Measurements from ENCODE around the gene CHST11.
A peak's percentile ranks its signal among the peaks of the same experiment; 100 is the strongest.

The CHST11 gene

GRCh38 chr12:104695453-104696148 lies 238.9 kb downstream of the CHST11 start (continued):
- TF ChIP-seq ZBTB26 (tag by site-specific recombination; optimal IDR thresholded peaks at IDR 0.05) (no peak), ZNF561 (tag by site-specific recombination; IDR thresholded peaks at IDR 0.05; ENCODE audit: borderline replicate concordance) (peak; percentile 60; the same call in 1 of the 2 replicates), ZNF843 (tag by site-specific recombination; IDR thresholded peaks at IDR 0.05) (0 out of 2 replicates have a peak, but pooled peaks have one; percentile 26), ZNF629 (tag by site-specific recombination; IDR thresholded peaks at IDR 0.05) (peak; percentile 65; the same call in 1 of the 2 replicates), PRDM10 (tag by site-specific recombination; IDR thresholded peaks at IDR 0.05) (peak; percentile 57), ZNF292 (tag by site-specific recombination; IDR thresholded peaks at IDR 0.05; ENCODE audit: borderline replicate concordance, low read depth) (no peak), ZIC2 (tag by site-specific recombination; IDR thresholded peaks at IDR 0.05) (peak; percentile 98), OSR2 (tag by site-specific recombination; IDR thresholded peaks at IDR 0.05) (peak; percentile 74; the same call in 1 of the 2 replicates), ZNF529 (tag by site-specific recombination; IDR thresholded peaks at IDR 0.05; ENCODE audit: insufficient replicate concordance) (no peak), ZNF398 (tag by site-specific recombination; IDR thresholded peaks at IDR 0.05) (peak; percentile 43; the same call in 1 of the 2 replicates), AEBP2 (tag by site-specific recombination; IDR thresholded peaks at IDR 0.05; ENCODE audit: borderline replicate concordance) (no peak), ZBTB44 (tag by site-specific recombination; IDR thresholded peaks at IDR 0.05) (no peak), FEZF1 (tag by site-specific recombination; IDR thresholded peaks at IDR 0.05) (peak; percentile 94), GLI4 (tag by site-specific recombination; IDR thresholded peaks at IDR 0.05) (no peak), ZNF16 (tag by site-specific recombination; IDR thresholded peaks at IDR 0.05; ENCODE audit: low read depth) (no peak), KLF7 (tag by site-specific recombination; IDR thresholded peaks at IDR 0.05; ENCODE audit: borderline replicate concordance) (no peak), ZBTB17 (tag by site-specific recombination; IDR thresholded peaks at IDR 0.05) (peak; percentile 53), ZNF37A (tag by site-specific recombination; IDR thresholded peaks at IDR 0.05) (no peak), ZEB2 (tag by site-specific recombination; IDR thresholded peaks at IDR 0.05) (no peak), ZNF555 (tag by site-specific recombination; conservative IDR thresholded peaks at IDR 0.05) (no peak), ZNF600 (tag by site-specific recombination; IDR thresholded peaks at IDR 0.05) (peak; percentile 50; the same call in 1 of the 2 replicates), WT1 (tag by site-specific recombination; IDR thresholded peaks at IDR 0.05) (peak; percentile 50), ZNF423 (tag by site-specific recombination; IDR thresholded peaks at IDR 0.05) (no peak), ZNF19 (tag by site-specific recombination; IDR thresholded peaks at IDR 0.05; ENCODE audit: low read depth) (no peak), ZNF488 (tag by site-specific recombination; IDR thresholded peaks at IDR 0.05) (no peak), ZBTB8A (tag by site-specific recombination; IDR thresholded peaks at IDR 0.05) (0 out of 2 replicates have a peak, but pooled peaks have one; percentile 10)

All from HEK293 (cell line).